ENCODE data around the gene KDM5B.

- TF ChIP-seq REST (tag by site-specific recombination; IDR thresholded peaks at IDR 0.05) (peak; percentile 94), ZNF654 (tag by site-specific recombination; IDR thresholded peaks at IDR 0.05; ENCODE audit: low read depth) (no peak), PBX3 (CRISPR knock-in tag; IDR thresholded peaks at IDR 0.05) (no peak), ZNF558 (tag by site-specific recombination; IDR thresholded peaks at IDR 0.05) (no peak), CTCF (tag by site-specific recombination; IDR thresholded peaks at IDR 0.05) (no peak), ZNF184 (tag by site-specific recombination; IDR thresholded peaks at IDR 0.05) (no peak), ZBTB7A (tag by site-specific recombination; IDR thresholded peaks at IDR 0.05; ENCODE audit: low read depth) (no peak), ZBTB1 (tag by site-specific recombination; IDR thresholded peaks at IDR 0.05) (no peak), YY1 (tag by site-specific recombination; IDR thresholded peaks at IDR 0.05) (no peak), ZBTB49 (tag by site-specific recombination; IDR thresholded peaks at IDR 0.05; ENCODE audit: low read depth) (no peak), PRDM4 (tag by site-specific recombination; IDR thresholded peaks at IDR 0.05) (no peak), ZNF274 (IDR thresholded peaks at IDR 0.05; ENCODE audit: low read length) (no peak), ZNF274 (tag by site-specific recombination; IDR thresholded peaks at IDR 0.05; ENCODE audit: borderline replicate concordance) (no peak)
These were observed 127.5 kb downstream of the KDM5B start for GRCh38 chr1:202680586-202681352.

Measured in HEK293 (cell line).